GM20000 (cell line): ENCODE measurements around the gene FRMPD4.

Experiments used
- DNase-seq: peaks from one replicate; pipeline ENCODE4 v3.0.0; 2012; ENCODE audit warnings: low spot score
- TF ChIP-seq, protein P1 (sequence below): IDR thresholded peaks from 2 replicates; pipeline ENCODE4 v1.5.1; 2012; ENCODE audit warnings: mild to moderate bottlenecking, control low read depth; ENCODE audit errors: extremely low read depth, missing control alignments

The FRMPD4 gene

DNA sequence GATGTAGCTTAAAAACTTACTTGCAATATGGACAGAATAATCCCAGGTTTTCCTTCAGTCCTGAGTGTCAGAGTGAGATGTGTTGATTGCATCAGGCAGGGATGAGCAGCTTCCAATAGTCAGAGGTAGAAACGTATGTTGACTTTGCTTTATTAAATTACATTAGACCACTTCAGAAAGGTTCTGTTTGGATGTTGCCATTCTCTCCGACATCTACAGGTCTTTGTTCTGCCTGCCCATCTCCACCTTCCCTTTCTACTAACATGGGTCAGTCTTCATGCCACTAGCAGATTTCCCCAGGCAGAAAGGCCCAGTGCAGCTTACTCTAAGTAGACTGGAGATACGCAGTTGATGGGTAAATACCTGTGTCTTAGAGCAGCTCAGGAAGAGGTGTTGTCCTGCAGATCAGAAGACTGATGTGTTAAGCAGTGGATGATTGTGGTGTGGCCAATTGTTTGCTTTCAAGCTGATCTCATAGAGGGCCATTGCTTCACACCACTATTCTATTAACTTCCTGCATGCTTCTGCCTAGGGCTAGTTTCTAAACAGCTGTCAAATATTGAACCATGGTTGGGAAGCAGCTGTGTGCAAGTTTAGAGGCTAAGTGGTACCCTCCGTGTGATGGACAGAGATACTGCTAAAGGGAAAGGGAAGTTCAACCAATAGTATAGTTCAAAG is 1.8 kb downstream of the FRMPD4 start:
- no peak for DNase-seq

DNA sequence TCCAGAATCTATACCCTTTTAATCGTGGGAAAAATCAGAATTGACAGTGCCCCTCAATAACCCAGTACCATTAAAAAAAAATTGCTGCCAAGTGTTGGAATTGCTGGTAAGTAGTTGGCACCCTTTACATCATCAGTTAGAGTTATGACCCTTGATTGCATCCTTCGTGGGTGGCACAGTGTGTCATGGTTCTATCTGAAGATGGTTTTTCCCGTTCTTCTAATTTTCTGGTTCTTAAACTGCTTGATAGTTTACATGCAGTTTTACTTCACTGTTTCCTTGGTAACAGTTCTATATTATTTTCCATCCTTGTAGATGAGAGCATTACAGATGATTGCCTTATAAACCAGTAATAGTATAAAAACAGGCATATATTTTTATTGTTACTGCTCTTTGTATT is 3.2 kb downstream of the FRMPD4 start:
- DNase-seq, result no peak
- TF ChIP-seq, protein P1, sequence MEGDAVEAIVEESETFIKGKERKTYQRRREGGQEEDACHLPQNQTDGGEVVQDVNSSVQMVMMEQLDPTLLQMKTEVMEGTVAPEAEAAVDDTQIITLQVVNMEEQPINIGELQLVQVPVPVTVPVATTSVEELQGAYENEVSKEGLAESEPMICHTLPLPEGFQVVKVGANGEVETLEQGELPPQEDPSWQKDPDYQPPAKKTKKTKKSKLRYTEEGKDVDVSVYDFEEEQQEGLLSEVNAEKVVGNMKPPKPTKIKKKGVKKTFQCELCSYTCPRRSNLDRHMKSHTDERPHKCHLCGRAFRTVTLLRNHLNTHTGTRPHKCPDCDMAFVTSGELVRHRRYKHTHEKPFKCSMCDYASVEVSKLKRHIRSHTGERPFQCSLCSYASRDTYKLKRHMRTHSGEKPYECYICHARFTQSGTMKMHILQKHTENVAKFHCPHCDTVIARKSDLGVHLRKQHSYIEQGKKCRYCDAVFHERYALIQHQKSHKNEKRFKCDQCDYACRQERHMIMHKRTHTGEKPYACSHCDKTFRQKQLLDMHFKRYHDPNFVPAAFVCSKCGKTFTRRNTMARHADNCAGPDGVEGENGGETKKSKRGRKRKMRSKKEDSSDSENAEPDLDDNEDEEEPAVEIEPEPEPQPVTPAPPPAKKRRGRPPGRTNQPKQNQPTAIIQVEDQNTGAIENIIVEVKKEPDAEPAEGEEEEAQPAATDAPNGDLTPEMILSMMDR, result no peak

More for the DNA sequence above, 1.8 kb downstream of the FRMPD4 start:
- TF ChIP-seq, protein P1, result no peak

DNA sequence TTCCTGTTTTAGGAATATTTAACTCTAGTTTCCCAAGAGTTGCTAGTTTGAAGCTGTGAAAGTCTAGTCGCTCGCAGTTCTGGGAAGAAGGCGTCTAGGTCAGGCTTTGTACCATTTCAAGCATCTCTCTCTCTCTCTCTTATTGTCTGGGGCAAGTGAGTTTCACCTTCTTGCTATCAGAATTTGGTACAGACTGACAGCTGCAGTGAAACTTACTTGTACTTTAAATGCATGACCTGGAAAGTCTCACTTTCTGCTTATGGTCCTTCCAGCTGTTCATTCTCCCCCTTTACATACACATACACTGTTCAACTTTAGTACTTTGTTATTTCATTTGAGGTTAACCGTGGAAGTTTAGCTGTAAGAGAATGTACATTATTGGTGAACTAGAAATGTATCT is 4.4 kb downstream of the FRMPD4 start:
- TF ChIP-seq, protein P1, result no peak

DNA sequence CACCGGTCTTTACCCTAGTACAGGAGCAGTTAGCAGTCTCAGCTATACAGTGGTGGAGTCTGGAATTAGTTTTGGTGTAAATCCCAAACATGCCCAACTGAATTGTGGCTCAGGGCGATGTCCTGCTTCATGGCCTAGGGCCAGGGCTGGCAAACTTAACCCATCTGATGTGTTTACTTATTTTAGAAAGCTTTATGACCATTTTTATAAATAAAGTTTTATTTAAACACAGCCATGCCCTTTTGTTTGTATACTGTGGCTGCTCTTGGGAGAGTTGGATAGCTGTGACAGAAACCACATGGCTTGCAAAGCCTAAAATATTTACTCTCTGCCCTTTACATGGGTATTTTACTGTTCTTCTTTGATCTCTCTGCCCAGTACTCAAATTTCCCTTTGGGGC is 7.1 kb downstream of the FRMPD4 start:
- TF ChIP-seq, protein P1, result no peak
- DNase-seq, result no peak

More for the DNA sequence above, 4.4 kb downstream of the FRMPD4 start:
- DNase-seq, result no peak

DNA sequence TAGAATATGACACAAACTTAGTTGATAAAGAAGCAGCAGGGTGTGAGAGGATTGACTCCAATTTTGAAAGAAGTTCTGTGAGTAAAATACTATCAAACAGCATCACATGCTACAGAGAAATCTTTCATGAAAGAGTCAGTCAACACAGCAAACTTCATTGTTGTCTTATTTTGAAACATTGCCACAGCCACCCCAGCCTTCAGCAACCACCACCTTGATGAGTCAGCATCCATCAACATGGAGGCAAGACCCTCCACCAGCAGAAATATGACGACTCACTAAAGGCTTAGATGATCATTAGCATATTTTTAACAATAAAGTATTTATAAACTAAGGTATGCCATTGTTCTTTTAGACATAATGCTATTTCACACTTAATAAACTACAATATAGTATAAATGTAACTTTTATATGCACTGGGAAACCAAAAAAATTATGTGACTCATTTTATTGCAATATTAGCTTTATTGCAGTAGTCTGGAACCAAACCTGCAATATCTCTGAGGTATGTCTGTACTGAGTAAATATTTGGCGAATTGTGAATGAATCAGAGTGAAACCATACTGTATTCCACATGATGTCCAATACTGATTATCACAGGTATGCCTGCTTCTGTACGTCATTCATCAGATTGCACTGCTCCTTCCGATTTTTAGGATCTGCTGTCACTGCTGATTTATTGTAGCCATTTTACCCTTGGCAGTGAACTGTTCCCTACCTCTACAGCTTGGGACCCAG is 11.6 kb downstream of the FRMPD4 start:
- TF ChIP-seq, protein P1, result no peak
- DNase-seq, result no peak

DNA sequence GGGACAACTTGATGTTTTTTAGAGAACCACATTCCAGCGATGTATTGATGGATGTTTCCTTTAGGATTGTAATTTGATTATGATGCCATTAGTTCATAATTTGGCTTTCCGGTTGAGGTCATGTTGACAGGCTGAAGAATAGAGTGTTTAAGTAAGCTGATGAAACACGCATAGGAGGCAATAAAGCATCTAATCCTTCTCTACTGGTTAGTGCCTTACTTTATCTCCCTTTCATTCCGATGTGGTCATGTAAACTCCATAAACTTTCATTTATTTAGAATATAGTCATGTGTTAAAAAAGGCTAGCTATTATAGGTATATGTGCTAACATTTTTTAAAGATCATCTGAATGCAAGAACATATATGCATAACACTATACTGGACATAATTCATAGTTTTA is 15.0 kb downstream of the FRMPD4 start:
- no peak for DNase-seq
- TF ChIP-seq, protein P1, result no peak

DNA sequence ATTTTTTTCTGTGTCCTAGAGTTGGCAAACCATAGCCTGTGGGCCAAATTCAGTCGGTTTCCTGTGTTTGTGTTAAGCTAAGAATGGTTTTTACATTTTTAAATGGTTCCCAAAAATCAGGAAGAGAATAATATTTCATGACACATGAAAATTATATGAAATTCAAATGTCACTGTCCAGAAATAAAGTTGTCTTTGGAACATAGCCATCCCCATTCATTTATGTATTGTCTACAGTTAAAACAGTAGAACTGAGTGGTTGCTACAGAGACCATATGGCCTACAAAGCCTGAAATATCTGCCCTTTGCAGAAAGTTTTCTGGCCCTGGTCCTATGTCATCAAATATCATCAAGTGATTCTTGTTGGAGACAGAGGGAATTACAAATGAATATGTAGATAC is 15.5 kb downstream of the FRMPD4 start:
- TF ChIP-seq, protein P1, result no peak
- DNase-seq, result no peak
